ENCODE measurements around the gene MTHFD2L.

The MTHFD2L gene

GRCh38 chr4:74344031-74344430 is 186.1 kb downstream of the MTHFD2L start:
- DNase-seq: no peak

All from stimulated activated CD4-positive, alpha-beta T cell treated with anti-CD3 and anti-CD28 coated beads, Interleukin-4, amount 100 ng/mL, for 1 hour (primary cell).